Tracheal epithelial cell (primary cell): ENCODE data around the gene SIM2. TPM values are rescaled to one million over a fixed set of nuclear protein-coding genes. Genes with fewer than 3 reads are reported as not detected.

Source experiments
- total RNA-seq: library from RNA; depleted of rRNA; stranded (reverse); fragments of >200 nt; gene quantifications from 2 replicates; pipeline ENCODE4 v1.2.1, GENCODE V29; 2014

Gene SIM2, protein sequence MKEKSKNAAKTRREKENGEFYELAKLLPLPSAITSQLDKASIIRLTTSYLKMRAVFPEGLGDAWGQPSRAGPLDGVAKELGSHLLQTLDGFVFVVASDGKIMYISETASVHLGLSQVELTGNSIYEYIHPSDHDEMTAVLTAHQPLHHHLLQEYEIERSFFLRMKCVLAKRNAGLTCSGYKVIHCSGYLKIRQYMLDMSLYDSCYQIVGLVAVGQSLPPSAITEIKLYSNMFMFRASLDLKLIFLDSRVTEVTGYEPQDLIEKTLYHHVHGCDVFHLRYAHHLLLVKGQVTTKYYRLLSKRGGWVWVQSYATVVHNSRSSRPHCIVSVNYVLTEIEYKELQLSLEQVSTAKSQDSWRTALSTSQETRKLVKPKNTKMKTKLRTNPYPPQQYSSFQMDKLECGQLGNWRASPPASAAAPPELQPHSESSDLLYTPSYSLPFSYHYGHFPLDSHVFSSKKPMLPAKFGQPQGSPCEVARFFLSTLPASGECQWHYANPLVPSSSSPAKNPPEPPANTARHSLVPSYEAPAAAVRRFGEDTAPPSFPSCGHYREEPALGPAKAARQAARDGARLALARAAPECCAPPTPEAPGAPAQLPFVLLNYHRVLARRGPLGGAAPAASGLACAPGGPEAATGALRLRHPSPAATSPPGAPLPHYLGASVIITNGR
- total RNA-seq = 0.21 and 0.96 TPM in 2 replicates

DNA sequence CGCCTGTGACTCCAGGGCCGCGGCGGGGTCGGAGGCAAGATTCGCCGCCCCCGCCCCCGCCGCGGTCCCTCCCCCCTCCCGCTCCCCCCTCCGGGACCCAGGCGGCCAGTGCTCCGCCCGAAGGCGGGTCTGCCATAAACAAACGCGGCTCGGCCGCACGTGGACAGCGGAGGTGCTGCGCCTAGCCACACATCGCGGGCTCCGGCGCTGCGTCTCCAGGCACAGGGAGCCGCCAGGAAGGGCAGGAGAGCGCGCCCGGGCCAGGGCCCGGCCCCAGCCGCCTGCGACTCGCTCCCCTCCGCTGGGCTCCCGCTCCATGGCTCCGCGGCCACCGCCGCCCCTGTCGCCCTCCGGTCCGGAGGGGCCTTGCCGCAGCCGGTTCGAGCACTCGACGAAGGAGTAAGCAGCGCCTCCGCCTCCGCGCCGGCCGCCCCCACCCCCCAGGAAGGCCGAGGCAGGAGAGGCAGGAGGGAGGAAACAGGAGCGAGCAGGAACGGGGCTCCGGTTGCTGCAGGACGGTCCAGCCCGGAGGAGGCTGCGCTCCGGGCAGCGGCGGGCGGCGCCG, at the start of gene SIM2:
SIM2 (plus strand) TSS at position 135 of the 565 bp plus-strand sequence. CDS start 632 bp downstream, outside the sequence.

Other genes starting within 250 kb of the SIM2 start
- gene CLDN14, start 219.0 kb upstream of the SIM2 start, total RNA-seq = 1.4 TPM in 1 of 2 replicates, not detected in the other